Retinal pigment epithelial cell (primary cell): ENCODE results near the gene DPP6.

Experiments
- DNase-seq: peaks from one replicate; pipeline ENCODE4 v3.0.0-alpha.2; 2010; ENCODE audit warnings: low read depth
- H3K4me3 ChIP-seq: 2 replicates; pipeline ENCODE4 v1.5.1; 2011; ENCODE audit warnings: mild to moderate bottlenecking, low read length, control low read depth, moderate library complexity
- CTCF ChIP-seq: conservative IDR thresholded peaks from 2 replicates; pipeline ENCODE4 v1.5.1; 2011; ENCODE audit warnings: low read depth, low read length, control low read depth, inconsistent platforms

Gene DPP6

GRCh38 chr7:154451480-154452457, 399.6 kb downstream of the DPP6 start:
- DNase-seq: no peak
- TF ChIP-seq CTCF: no peak
- no peak overlapping the region for H3K4me3 ChIP-seq

- no peak for DNase-seq
- TF ChIP-seq CTCF: no peak
Observed at GRCh38 chr7:154463794-154464193, 411.6 kb downstream of the DPP6 start.

GRCh38 chr7:154469652-154470051, 417.5 kb downstream of the DPP6 start:
- no peak for TF ChIP-seq CTCF
- DNase-seq: no peak
- H3K4me3 ChIP-seq: no peak overlapping the region

More at GRCh38 chr7:154463794-154464193, 411.6 kb downstream of the DPP6 start:
- no peak overlapping the region for H3K4me3 ChIP-seq

GRCh38 chr7:154472343-154472742, 420.1 kb downstream of the DPP6 start:
- no peak overlapping the region for H3K4me3 ChIP-seq
- no peak for DNase-seq
- TF ChIP-seq CTCF: no peak

- DNase-seq: no peak
- H3K4me3 ChIP-seq: no peak overlapping the region
- no peak for TF ChIP-seq CTCF
Observed at GRCh38 chr7:154473360-154473759, 421.2 kb downstream of the DPP6 start.

GRCh38 chr7:154474903-154475520, 422.8 kb downstream of the DPP6 start:
- H3K4me3 ChIP-seq: no peak overlapping the region
- no peak for DNase-seq
- TF ChIP-seq CTCF: no peak

- no peak for TF ChIP-seq CTCF
- DNase-seq: no peak
- H3K4me3 ChIP-seq: no peak overlapping the region
Observed at GRCh38 chr7:154475864-154476263, 423.7 kb downstream of the DPP6 start.
